Right lobe of liver (tissue), 4 donors: ENCODE results near the gene TBX10.

Experiments used
- CTCF ChIP-seq, 4 donors: fragments of 200-600 bp in 3 of 4; fragments of 450-650 bp in 1 of 4; IDR thresholded peaks; one replicate each; pipeline versions ENCODE4 v1.5.1 to v1.8.0; 2016 to 2022; ENCODE audit warnings: antibody characterized with exemption in 4 of 4, mild to moderate bottlenecking in 2 of 4
- POLR2A ChIP-seq: fragments of 450-650 bp; IDR thresholded peaks from one replicate; pipeline ENCODE4 v1.6.1; 2017; ENCODE audit warnings: antibody characterized with exemption, mild to moderate bottlenecking
- donor health status: DM: no; HTN: no; CAD: no.
- donor health status: DM: no; HTN: no; CAD: no.
- donor health status: DM: no; HTN: yes; CAD: no.

GRCh38 chr11:67642173-67643120 lies 2.9 kb upstream of the TBX10 start:
- TF ChIP-seq CTCF (IDR thresholded peaks at IDR 0.05) (no peak), POLR2A (no peak)
